ENCODE results near the gene BCAS1. TPM values are rescaled to one million over a fixed set of nuclear protein-coding genes. Genes with fewer than 3 reads are reported as not detected.

Gene BCAS1
- total RNA-seq, 1 donor from 2014 or later = 0.81 TPM

GRCh38 chr20:53993310-53993709 lies 77.1 kb downstream of the BCAS1 start:
- DNase-seq (ENCODE audit: low spot score, unreplicated experiment) = no peak
- Mint-ChIP-seq H3K27me3 (no peaks in the 10 kb centered on the region), H3K4me1 (ENCODE audit: low read depth) (no peaks in the 10 kb centered on the region), H3K36me3 (ENCODE audit: insufficient read depth) (no peaks in the 10 kb centered on the region), H3K4me3 (ENCODE audit: low read depth) (no peak overlapping the region), H3K9me3 (ENCODE audit: low read depth) (no peaks in the 10 kb centered on the region), H3K27ac (no peak overlapping the region)
- TF ChIP-seq, protein P1, sequence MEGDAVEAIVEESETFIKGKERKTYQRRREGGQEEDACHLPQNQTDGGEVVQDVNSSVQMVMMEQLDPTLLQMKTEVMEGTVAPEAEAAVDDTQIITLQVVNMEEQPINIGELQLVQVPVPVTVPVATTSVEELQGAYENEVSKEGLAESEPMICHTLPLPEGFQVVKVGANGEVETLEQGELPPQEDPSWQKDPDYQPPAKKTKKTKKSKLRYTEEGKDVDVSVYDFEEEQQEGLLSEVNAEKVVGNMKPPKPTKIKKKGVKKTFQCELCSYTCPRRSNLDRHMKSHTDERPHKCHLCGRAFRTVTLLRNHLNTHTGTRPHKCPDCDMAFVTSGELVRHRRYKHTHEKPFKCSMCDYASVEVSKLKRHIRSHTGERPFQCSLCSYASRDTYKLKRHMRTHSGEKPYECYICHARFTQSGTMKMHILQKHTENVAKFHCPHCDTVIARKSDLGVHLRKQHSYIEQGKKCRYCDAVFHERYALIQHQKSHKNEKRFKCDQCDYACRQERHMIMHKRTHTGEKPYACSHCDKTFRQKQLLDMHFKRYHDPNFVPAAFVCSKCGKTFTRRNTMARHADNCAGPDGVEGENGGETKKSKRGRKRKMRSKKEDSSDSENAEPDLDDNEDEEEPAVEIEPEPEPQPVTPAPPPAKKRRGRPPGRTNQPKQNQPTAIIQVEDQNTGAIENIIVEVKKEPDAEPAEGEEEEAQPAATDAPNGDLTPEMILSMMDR (IDR thresholded peaks at IDR 0.05; ENCODE audit: unreplicated experiment) = no peak

DNA sequence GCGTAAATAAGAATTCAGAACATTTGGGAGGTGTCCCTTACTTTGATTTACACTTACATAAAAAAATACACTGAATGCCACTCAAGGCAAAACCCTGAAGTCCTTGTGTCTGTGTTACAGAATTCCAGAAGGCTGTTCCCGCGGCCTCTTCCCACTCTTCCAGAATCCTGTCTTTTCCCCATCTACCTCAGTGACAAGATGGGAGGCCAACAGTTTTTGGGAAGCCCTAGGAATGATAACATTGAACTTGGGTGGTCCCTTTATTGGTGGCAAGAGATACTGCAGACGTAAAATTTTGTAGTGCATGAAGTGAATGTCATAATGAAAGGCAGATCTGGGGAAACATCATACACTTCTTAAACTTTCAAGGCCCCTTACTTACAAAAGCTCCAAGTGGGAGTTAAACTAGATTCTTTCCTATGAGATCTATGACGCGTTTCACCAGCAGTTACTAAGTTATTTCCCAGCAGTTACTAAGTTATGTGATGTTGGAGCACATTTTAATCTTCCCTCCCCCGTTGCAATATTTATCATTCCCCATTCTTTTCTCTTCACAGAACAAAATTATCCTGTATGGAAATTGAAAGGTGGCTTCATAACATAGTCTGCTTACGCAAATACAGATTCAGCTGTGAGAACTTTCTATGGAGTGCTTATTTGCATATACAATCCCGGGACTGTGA lies 79.5 kb downstream of the BCAS1 start:
- no peak overlapping the region for H3K4me3 Mint-ChIP-seq (ENCODE audit: low read depth)
- H3K27ac Mint-ChIP-seq = no peak overlapping the region
- no peaks in the 10 kb centered on the region for H3K36me3 Mint-ChIP-seq (ENCODE audit: insufficient read depth)
- no peak for DNase-seq (ENCODE audit: low spot score, unreplicated experiment)
- TF ChIP-seq, protein P1 (IDR thresholded peaks at IDR 0.05; ENCODE audit: unreplicated experiment) = no peak
- H3K27me3 Mint-ChIP-seq = no peaks in the 10 kb centered on the region
- no peaks in the 10 kb centered on the region for H3K4me1 Mint-ChIP-seq (ENCODE audit: low read depth)
- H3K9me3 Mint-ChIP-seq (ENCODE audit: low read depth) = no peaks in the 10 kb centered on the region

DNA sequence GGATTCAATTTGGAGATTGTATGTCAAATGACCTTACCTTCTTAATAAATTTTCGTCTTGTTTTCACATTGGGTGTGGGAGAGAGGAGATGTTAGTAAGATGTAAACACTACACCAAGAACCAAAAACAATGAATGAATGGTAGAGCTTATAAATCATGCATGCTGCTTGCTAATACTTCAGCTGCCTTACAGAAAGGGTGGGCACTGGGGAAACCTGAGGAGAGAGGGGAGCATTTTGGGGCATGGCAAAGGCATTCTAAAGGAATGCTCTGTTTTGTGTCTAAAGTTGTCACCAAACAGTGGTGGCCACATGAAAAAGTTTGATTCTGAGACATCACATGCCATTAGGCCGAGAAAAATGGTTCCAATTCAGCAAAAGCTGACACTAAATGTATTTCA lies 80.4 kb downstream of the BCAS1 start:
- TF ChIP-seq, protein P1 (IDR thresholded peaks at IDR 0.05; ENCODE audit: unreplicated experiment) = no peak
- DNase-seq (ENCODE audit: low spot score, unreplicated experiment) = no peak
- H3K9me3 Mint-ChIP-seq (ENCODE audit: low read depth) = no peaks in the 10 kb centered on the region
- no peaks in the 10 kb centered on the region for H3K27me3 Mint-ChIP-seq
- no peak overlapping the region for H3K27ac Mint-ChIP-seq
- H3K36me3 Mint-ChIP-seq (ENCODE audit: insufficient read depth) = no peaks in the 10 kb centered on the region
- H3K4me1 Mint-ChIP-seq (ENCODE audit: low read depth) = no peaks in the 10 kb centered on the region
- H3K4me3 Mint-ChIP-seq (ENCODE audit: low read depth) = no peak overlapping the region

GRCh38 chr20:53989401-53989800 lies 81.0 kb downstream of the BCAS1 start:
- Mint-ChIP-seq H3K27me3 (no peaks in the 10 kb centered on the region), H3K27ac (no peak overlapping the region), H3K4me3 (ENCODE audit: low read depth) (no peak overlapping the region), H3K36me3 (ENCODE audit: insufficient read depth) (no peaks in the 10 kb centered on the region), H3K4me1 (ENCODE audit: low read depth) (no peaks in the 10 kb centered on the region), H3K9me3 (ENCODE audit: low read depth) (no peaks in the 10 kb centered on the region)
- no peak for DNase-seq (ENCODE audit: low spot score, unreplicated experiment)
- TF ChIP-seq, protein P1 (IDR thresholded peaks at IDR 0.05; ENCODE audit: unreplicated experiment) = no peak

DNA sequence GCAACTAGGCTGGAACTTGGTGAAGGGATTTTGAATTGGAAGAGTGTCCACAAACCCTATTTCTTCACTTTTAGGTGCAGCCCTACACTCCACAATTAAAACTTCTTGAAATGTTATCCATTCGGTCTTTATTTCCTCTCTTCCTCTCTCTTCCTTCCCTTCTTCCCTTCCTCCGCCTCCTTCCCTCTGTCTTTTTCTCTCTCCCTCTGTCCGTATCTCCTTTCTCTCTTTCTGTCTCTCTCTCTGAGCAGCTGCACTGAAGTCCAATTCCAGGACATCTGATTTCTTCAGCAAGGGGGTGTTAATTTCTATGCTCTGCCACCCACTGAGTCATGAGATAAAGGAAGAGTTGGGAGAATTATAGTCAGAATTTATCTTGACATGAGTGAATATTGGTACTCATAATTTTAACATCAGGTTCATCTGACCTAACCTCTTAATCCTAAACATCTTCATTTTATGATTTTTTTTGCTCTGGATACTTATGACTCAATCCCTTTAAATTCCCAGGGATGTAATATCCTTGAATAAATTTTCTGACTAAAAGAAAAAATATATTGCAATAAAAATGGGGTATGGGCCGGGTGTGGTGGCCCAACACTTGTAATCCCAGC lies 84.2 kb downstream of the BCAS1 start:
- H3K36me3 Mint-ChIP-seq (ENCODE audit: insufficient read depth) = no peaks in the 10 kb centered on the region
- no peak overlapping the region for H3K4me3 Mint-ChIP-seq (ENCODE audit: low read depth)
- TF ChIP-seq, protein P1 (IDR thresholded peaks at IDR 0.05; ENCODE audit: unreplicated experiment) = no peak
- DNase-seq (ENCODE audit: low spot score, unreplicated experiment) = no peak
- H3K9me3 Mint-ChIP-seq (ENCODE audit: low read depth) = peaks cover under 1% of the 10 kb centered on the region
- H3K27me3 Mint-ChIP-seq = no peaks in the 10 kb centered on the region
- no peak overlapping the region for H3K27ac Mint-ChIP-seq
- H3K4me1 Mint-ChIP-seq (ENCODE audit: low read depth) = no peaks in the 10 kb centered on the region
